HepG2 (cell line): ENCODE measurements around the gene MAPK8IP3. TPM values are rescaled to one million over a fixed set of nuclear protein-coding genes. Genes with fewer than 3 reads are reported as not detected.

Experiments
- ATAC-seq: fragments of 200-7000 bp; cut with Tn5 transposase; 3 replicates; pipeline ENCODE4 v1.9.1; 2020; ENCODE audit warnings: mild to moderate bottlenecking, moderate library complexity
- BruUV-seq: library from RNA; stranded (reverse); fragments of 400-500 nt; replicated peaks from 2 replicates; lab custom pipeline; 2021; lab: Mats Ljungman, UMichigan
- CTCF ChIA-PET: fragments of 300-600 bp; formaldehyde crosslinking; extraction: SDS; loops from one replicate; lab custom pipeline; 2021; ENCODE audit warnings: low total read pairs, inconsistent platforms, low intra/inter-chr PET ratio; lab: Yijun Ruan, JAX
- POLR2A ChIA-PET: fragments of 350-600 bp; sonication (Branson Sonifier 250); formaldehyde crosslinking; loops from one replicate; lab custom pipeline; 2020; ENCODE audit warnings: antibody characterized with exemption, inconsistent platforms; lab: Yijun Ruan, JAX
- DNase-seq: peaks from one replicate; pipeline ENCODE4 v3.0.0-alpha.2; 2015; ENCODE audit warnings: low spot score
- FAIRE-seq: peaks from 3 replicates; lab custom pipeline; 2011; peaks lifted over from hg19 to GRCh38; lab: Jason Lieb, UNC
- H2AFZ ChIP-seq: one replicate; pipeline ENCODE4 v1.6.1; 2011; ENCODE audit warnings: low read length, inconsistent platforms
- H3K27ac ChIP-seq: fragments of 300-600 bp; 3 replicates; pipeline ENCODE4 v1.8.0; 2011; ENCODE audit warnings: mixed run types, mild to moderate bottlenecking, mixed read lengths, low read length, inconsistent platforms; ENCODE audit not compliant: insufficient read depth; ENCODE audit errors: extremely low read length
- H3K27me3 ChIP-seq, 2 experiments: fragments of 200-600 bp in 1 of 2; 2 replicates in 1 of 2; 3 replicates in 1 of 2; pipeline versions ENCODE4 v1.6.0 to v1.8.0; 2011; ENCODE audit warnings: low read length in 2 of 2, mild to moderate bottlenecking in 2 of 2, moderate library complexity in 2 of 2, inconsistent platforms in 1 of 2; ENCODE audit not compliant: insufficient read depth in 2 of 2, control insufficient read depth in 1 of 2
- H3K36me3 ChIP-seq, 2 experiments: fragments of 200-600 bp in 1 of 2; replicated peaks in 1 of 2; 2 replicates in 1 of 2; 3 replicates in 1 of 2; pipeline versions ENCODE4 v1.5.1 to v1.8.0; 2011; ENCODE audit warnings: low read length in 2 of 2, inconsistent platforms in 1 of 2; ENCODE audit not compliant: insufficient read depth in 2 of 2, control insufficient read depth in 1 of 2
- H3K4me1 ChIP-seq: 2 replicates; pipeline ENCODE4 v1.5.1; 2012; ENCODE audit warnings: low read length, inconsistent platforms; ENCODE audit not compliant: insufficient read depth
- H3K4me2 ChIP-seq: 2 replicates; pipeline ENCODE4 v1.6.0; 2011; ENCODE audit warnings: low read depth, low read length, inconsistent platforms
- H3K4me3 ChIP-seq, 3 experiments: fragments of 200-600 bp in 1 of 3; sonication (generic), shearing (Covaris generic) in 1 of 3; replicated peaks in 1 of 3; 2 replicates each; pipeline ENCODE4 v1.5.1; 2011 to 2016; ENCODE audit warnings: low read length in 3 of 3, inconsistent platforms in 2 of 3, low read depth in 2 of 3, mild to moderate bottlenecking in 2 of 3, control low read depth in 1 of 3, mixed read lengths in 1 of 3; ENCODE audit not compliant: insufficient read depth in 1 of 3
- H3K79me2 ChIP-seq: one replicate; pipeline ENCODE4 v1.6.1; 2011; ENCODE audit warnings: low read length, inconsistent platforms; ENCODE audit not compliant: insufficient read depth
- H3K9ac ChIP-seq: 2 replicates; pipeline ENCODE4 v1.6.0; 2011; ENCODE audit warnings: mild to moderate bottlenecking, low read depth, low read length, inconsistent platforms; ENCODE audit not compliant: insufficient read depth
- H3K9me3 ChIP-seq: 2 replicates; pipeline ENCODE4 v1.5.1; 2012; ENCODE audit warnings: mild to moderate bottlenecking, low read length
- H4K20me1 ChIP-seq: 2 replicates; pipeline ENCODE4 v1.6.0; 2011; ENCODE audit warnings: inconsistent platforms, mild to moderate bottlenecking, low read length, moderate library complexity; ENCODE audit not compliant: insufficient read depth
- CTCF ChIP-seq: sonication (generic); formaldehyde crosslinking; IDR thresholded peaks from 2 replicates; pipeline ENCODE4 v1.5.0; 2020; ENCODE audit warnings: mild to moderate bottlenecking, missing genetic modification reagents, moderate library complexity
- FIP1L1 ChIP-seq: fragments of 200-400 bp; formaldehyde crosslinking; IDR thresholded peaks from 2 replicates; pipeline ENCODE4 v1.6.1; 2018; ENCODE audit warnings: low read depth, mild to moderate bottlenecking, low read length, moderate library complexity, borderline replicate concordance; ENCODE audit not compliant: insufficient read depth
- HDAC1 ChIP-seq: sonication (generic); formaldehyde crosslinking; IDR thresholded peaks from 2 replicates; pipeline ENCODE4 v1.5.1; 2020; ENCODE audit warnings: mild to moderate bottlenecking, missing genetic modification reagents
- NFIB ChIP-seq: sonication (generic); formaldehyde crosslinking; IDR thresholded peaks from 2 replicates; pipeline ENCODE4 v1.9.0; 2021; ENCODE audit warnings: missing genetic modification reagents, mild to moderate bottlenecking, borderline replicate concordance
- STAG1 ChIP-seq: sonication (generic); formaldehyde crosslinking; IDR thresholded peaks from 2 replicates; pipeline ENCODE4 v1.4.0; 2020; ENCODE audit warnings: missing genetic modification reagents
- YEATS4 ChIP-seq: sonication (generic); formaldehyde crosslinking; IDR thresholded peaks from 2 replicates; pipeline ENCODE4 v1.4.0; 2020; ENCODE audit warnings: missing genetic modification reagents, borderline replicate concordance
- ZNF232 ChIP-seq: sonication (generic); formaldehyde crosslinking; IDR thresholded peaks from 2 replicates; pipeline ENCODE4 v1.4.0; 2020; ENCODE audit warnings: missing genetic modification reagents, borderline replicate concordance
- ZNF761 ChIP-seq: sonication (generic); formaldehyde crosslinking; conservative IDR thresholded peaks from 2 replicates; pipeline ENCODE4 v1.4.0; 2020; ENCODE audit warnings: mild to moderate bottlenecking, missing genetic modification reagents
- WGBS: methylation state at CpG from one replicate; pipeline ENCODE4 v1.1.6; 2017; ENCODE audit warnings: low lambda C conversion rate; 5-methylcytosine and 5-hydroxymethylcytosine counted together
- in situ Hi-C: cut with HindIII; loops from 2 replicates; pipeline ENCODE4 v1.10.0; 2017; ENCODE audit warnings: low pct_unique_long_range_greater_than_20kb; ENCODE audit not compliant: extremely low pct_ligation_motif_present
- intact Hi-C: fragments of 100-400 bp; cut with micrococcal nuclease; formaldehyde crosslinking; loops from one replicate; pipeline ENCODE4 v1.10.0; 2022; ENCODE audit not compliant: unreplicated experiment
- polyA plus RNA-seq, 8 experiments: library from polyadenylated mRNA; depleted of rRNA in 3 of 8; stranded (reverse) in 7 of 8; unstranded in 1 of 8; fragments of >200 nt; fragmentation: Illumina TruSeq in 4 of 8; extraction: Trizol in 4 of 8; gene quantifications; 2 replicates each; pipeline versions ENCODE4 v1.2.1 to v1.2.3, GENCODE V29; 2011 to 2016; ENCODE audit warnings: low read depth in 4 of 8, missing spikeins in 1 of 8, mixed read lengths in 1 of 8; ENCODE audit not compliant: insufficient read depth in 1 of 8
- total RNA-seq, 5 experiments: library from RNA; depleted of rRNA; stranded (reverse); fragments of >200 nt; fragmentation: Illumina TruSeq; extraction: Trizol; gene quantifications; 2 replicates each; pipeline ENCODE4 v1.2.3, GENCODE V29; 2016; ENCODE audit warnings: low read depth in 1 of 5

Gene MAPK8IP3
- total and polyA plus RNA-seq, 2 of the 13 experiments (the other 11 are each of a cell fraction or from before 2014, with no cell fraction given): 25.1 to 41.7 TPM

GRCh38 chr16:1773703-1774447, 67.9 kb downstream of the MAPK8IP3 start (continued):
- TF ChIP-seq STAG1 (CRISPR knock-in tag) (no peak), HDAC1 (peak; percentile 8; the same call in 1 of the 2 replicates), FIP1L1 (no peak), YEATS4 (CRISPR knock-in tag) (no peak), ZNF761 (no peak), CTCF (CRISPR knock-in tag) (peak; percentile 27)

GRCh38 chr16:1774448-1774780, 68.4 kb downstream of the MAPK8IP3 start:
- no peaks in the 10 kb centered on the region; a peak in 2 of 5 replicates for H3K27me3 ChIP-seq
- WGBS: no CpG with 5 or more reads among the region's 7 CpGs
- FAIRE-seq: no peak
- no TSS peak for BruUV-seq
- no peak for TF ChIP-seq ZNF232 (CRISPR knock-in tag)
- 0 out of 2 replicates have a peak, but pooled peaks have one; percentile 78 for TF ChIP-seq NFIB (CRISPR knock-in tag)
- peak overlapping the region; percentile 94 to 96 (median 95) for H3K4me3 ChIP-seq
- no peak overlapping the region for H2AFZ ChIP-seq
- H3K36me3 ChIP-seq: peaks cover 6 to 21% of the 10 kb centered on the region in 2 experiments; a peak in 4 of 5 replicates
- H4K20me1 ChIP-seq: no peaks in the 10 kb centered on the region
- peaks cover 12% of the 10 kb centered on the region for H3K4me1 ChIP-seq
- H3K27ac ChIP-seq: peak overlapping the region; percentile 90
- H3K4me2 ChIP-seq: peak overlapping the region; percentile 91
- H3K79me2 ChIP-seq: peaks cover 30% of the 10 kb centered on the region
- CTCF ChIA-PET: interaction anchor here (2.2 kb wide), 1 partner anchor 49 kb away, joined by 9 read pairs; no protein-coding TSS in a partner anchor
- peak overlapping the region; percentile 99; the same call in 1 of the 2 replicates for H3K9ac ChIP-seq
- intact Hi-C loops (loop anchor here (5.0 kb wide), 1 partner anchor 38 kb away; no protein-coding TSS in a partner anchor), in situ Hi-C loops (no loop called here)
- no peak for ATAC-seq
- no peak for DNase-seq
- POLR2A ChIA-PET: interaction anchor here (1.0 to 3.8 kb wide), 4 partner anchors 8 to 53 kb away, joined by 4 to 23 read pairs (median 7); partner anchors contain the start of genes FAHD1, IGFALS, NUBP2 and SPSB3
- no peaks in the 10 kb centered on the region for H3K9me3 ChIP-seq
